Measurements from ENCODE around the gene MRPS22.

- TF ChIP-seq POLR2AphosphoS5 (IDR thresholded peaks at IDR 0.05; ENCODE audit: low read depth, low read length) (no peak), TAF1 (IDR thresholded peaks at IDR 0.05; ENCODE audit: borderline replicate concordance, insufficient read depth, low read length) (no peak), FOXP2 (optimal IDR thresholded peaks at IDR 0.05; ENCODE audit: borderline replicate concordance, extremely low read depth, extremely low read length, insufficient read depth) (no peak), SIN3A (IDR thresholded peaks at IDR 0.05; ENCODE audit: borderline replicate concordance, insufficient read depth, low read length) (0 out of 2 replicates have a peak, but pooled peaks have one; percentile 18)
- TF ChIP-seq, protein P1, sequence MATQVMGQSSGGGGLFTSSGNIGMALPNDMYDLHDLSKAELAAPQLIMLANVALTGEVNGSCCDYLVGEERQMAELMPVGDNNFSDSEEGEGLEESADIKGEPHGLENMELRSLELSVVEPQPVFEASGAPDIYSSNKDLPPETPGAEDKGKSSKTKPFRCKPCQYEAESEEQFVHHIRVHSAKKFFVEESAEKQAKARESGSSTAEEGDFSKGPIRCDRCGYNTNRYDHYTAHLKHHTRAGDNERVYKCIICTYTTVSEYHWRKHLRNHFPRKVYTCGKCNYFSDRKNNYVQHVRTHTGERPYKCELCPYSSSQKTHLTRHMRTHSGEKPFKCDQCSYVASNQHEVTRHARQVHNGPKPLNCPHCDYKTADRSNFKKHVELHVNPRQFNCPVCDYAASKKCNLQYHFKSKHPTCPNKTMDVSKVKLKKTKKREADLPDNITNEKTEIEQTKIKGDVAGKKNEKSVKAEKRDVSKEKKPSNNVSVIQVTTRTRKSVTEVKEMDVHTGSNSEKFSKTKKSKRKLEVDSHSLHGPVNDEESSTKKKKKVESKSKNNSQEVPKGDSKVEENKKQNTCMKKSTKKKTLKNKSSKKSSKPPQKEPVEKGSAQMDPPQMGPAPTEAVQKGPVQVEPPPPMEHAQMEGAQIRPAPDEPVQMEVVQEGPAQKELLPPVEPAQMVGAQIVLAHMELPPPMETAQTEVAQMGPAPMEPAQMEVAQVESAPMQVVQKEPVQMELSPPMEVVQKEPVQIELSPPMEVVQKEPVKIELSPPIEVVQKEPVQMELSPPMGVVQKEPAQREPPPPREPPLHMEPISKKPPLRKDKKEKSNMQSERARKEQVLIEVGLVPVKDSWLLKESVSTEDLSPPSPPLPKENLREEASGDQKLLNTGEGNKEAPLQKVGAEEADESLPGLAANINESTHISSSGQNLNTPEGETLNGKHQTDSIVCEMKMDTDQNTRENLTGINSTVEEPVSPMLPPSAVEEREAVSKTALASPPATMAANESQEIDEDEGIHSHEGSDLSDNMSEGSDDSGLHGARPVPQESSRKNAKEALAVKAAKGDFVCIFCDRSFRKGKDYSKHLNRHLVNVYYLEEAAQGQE (IDR thresholded peaks at IDR 0.05; ENCODE audit: insufficient read depth in 1 of 2, low read depth in 2 of 2, low read length in 2 of 2), result no peak
Observed at GRCh38 chr3:139388821-139389551, 45.2 kb downstream of the MRPS22 start.
